LHCN-M2 (cell line): ENCODE data around the gene TRPM3. TPM values are rescaled to one million over a fixed set of nuclear protein-coding genes. Genes with fewer than 3 reads are reported as not detected.

ENCODE experiments used
- DNase-seq: peaks from one replicate; pipeline ENCODE4 v3.0.0-alpha.2; 2012; ENCODE audit warnings: low read depth
- total RNA-seq: library from RNA; depleted of rRNA; stranded (reverse); fragments of >200 nt; gene quantifications from 2 replicates; pipeline ENCODE4 v1.2.3, GENCODE V29; 2014

The TRPM3 gene
- total RNA-seq, 1 experiment from 2014 or later, result 3.4 TPM

DNA sequence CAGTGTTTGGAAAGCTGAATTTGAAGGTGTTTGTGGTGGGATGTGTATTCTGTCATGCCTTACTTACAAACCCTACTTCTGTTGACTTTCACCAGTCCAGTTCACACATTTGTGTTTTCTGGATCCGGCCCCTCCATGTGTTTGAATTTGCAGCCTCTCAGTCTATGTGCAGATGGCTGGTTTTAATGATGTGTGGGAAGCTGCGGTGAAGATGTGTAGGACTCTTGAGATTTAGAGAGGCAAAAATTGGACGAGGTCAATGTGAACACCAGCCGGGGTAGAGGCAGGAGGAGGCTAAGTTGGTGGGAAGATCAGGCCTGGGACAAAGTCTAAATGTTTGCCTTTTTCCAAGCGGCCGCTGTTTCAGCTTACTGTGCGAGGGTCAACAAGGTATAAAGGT lies 591.6 kb downstream of the TRPM3 start:
- DNase-seq, result no peak

DNA sequence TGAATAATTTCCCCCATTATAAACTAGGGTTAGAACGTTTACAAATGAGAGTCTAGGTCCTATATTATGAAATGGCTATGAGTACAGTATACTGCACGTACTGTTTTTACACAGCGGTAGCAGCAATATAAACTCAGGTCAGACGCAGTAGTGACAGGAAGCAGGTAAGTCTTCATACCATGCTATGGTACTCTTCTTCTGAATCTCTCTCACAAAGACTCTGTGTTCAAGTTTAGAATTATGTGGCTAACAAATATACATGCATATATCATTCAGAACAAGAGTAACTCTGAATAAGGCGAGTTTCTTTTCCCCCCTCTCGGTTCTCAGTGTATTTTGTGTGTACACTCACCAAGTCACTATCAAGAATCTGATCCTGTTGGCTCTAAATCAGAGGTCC lies 592.0 kb downstream of the TRPM3 start:
- no peak for DNase-seq

DNA sequence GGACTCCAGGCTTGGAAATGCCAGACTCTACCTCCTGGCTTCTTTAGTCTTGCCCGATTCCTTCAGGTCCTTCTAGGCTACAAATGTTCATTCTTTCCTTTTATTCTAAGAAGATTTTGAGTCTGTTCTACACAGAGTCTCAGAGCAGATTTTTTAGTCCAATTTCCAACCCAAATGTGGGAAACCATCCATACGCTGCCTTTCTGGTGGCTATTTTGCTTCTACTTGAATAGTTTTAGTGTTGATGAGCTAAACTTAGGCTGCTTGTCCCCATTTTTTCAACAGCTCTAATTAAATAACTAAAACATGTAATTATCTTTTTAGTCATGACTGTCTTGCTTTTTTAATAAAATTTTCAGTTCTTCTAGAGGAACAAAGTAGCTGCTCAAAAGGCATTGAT lies 594.5 kb downstream of the TRPM3 start:
- DNase-seq, result no peak

- DNase-seq, result peak; percentile 55
These were observed 595.9 kb downstream of the TRPM3 start for GRCh38 chr9:70525519-70525918.

DNA sequence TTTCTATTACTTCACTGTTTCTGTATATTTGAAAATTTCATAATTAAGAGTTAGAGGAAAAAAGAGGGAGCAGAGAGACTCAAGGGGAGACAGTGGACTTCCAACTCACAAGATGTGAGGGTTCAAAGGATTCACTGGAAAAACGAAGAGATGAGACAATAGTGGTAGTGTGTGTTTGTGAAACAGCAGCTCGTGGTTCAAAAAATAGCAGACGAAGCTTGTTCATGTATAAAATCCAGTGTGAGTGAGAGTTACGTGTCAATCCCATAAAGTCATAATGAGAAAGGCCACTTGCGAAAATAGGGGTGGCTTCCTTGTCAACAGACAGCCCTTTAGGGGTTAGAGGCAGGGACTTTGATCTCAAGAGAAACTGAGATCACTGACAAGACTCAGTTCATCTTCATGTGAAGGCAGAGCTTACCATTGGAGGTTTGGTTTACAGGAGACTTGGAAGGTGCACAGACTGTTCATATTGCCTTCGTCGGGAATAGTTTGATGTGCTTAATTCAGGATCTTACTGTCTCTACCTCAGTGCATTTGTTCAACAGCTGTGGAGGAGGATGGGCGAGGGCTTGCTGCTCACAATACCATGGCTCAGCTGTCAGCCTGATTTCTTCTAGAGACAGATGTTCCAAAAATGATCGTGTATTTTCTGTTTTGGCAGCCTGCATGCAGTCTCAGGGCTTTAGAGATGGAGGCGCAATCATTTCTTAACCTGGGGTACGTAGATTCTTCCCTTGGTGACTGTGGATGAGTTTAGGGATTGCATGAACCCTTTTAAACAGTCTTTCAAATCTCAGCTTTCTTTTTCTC lies 601.3 kb downstream of the TRPM3 start:
- DNase-seq, result peak; percentile 63

- DNase-seq, result no peak
These were observed 603.4 kb downstream of the TRPM3 start for GRCh38 chr9:70517926-70518610.

- DNase-seq, result peak; percentile 10
These were observed 607.1 kb downstream of the TRPM3 start for GRCh38 chr9:70514273-70514672.

GRCh38 chr9:70511858-70512257 lies 609.6 kb downstream of the TRPM3 start:
- DNase-seq, result no peak

DNA sequence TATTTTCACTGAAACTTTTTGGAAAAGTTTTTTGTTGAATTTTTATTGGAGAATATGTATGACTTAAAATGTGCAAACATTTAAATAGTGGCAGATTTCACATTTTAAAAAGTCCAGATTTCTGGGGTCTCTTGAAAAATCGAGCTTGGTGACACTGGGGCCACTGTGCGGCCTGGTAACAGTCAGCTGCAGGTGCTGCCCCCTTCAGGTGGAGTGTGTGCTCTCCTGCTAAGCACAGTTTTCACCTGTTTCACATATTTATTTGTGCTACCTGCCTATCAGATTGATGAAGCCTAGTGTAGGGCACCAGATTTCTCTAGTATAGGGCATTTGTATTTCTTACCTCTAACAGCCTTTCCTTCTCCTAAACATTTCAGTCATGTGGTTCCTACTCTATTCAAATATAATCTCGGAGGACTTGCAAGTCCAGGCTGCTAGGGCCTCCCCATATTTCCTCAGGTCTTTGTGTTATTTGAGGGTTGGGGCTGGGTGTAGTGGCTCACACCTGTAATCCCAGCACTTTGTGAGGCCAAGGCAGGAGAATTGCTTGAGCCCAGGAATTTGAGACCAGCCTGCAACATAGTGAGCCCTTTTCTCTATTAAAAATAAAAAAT lies 611.2 kb downstream of the TRPM3 start:
- DNase-seq, result no peak

- DNase-seq, result no peak
These were observed 615.3 kb downstream of the TRPM3 start for GRCh38 chr9:70506159-70506558.

GRCh38 chr9:70504834-70505233 lies 616.6 kb downstream of the TRPM3 start:
- no peak for DNase-seq

DNA sequence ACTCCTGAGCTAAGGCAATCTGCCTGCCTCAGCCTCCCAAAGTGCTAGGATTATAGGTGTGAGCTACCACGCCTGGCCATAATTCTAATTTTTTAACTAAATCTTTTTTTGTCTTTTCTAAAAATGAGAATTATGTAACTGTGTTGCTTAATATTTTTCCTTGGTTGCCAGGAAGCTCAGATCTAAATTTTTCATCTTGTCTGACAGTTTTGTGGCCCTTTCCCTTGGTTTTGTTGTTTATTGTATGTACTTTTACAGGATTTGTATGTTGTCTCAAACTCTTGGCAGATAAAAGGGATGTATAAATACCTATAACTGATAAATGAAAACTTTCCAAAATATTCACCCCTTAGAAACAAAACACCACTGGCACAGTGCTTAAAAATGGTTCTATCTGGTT lies 618.7 kb downstream of the TRPM3 start:
- no peak for DNase-seq

DNA sequence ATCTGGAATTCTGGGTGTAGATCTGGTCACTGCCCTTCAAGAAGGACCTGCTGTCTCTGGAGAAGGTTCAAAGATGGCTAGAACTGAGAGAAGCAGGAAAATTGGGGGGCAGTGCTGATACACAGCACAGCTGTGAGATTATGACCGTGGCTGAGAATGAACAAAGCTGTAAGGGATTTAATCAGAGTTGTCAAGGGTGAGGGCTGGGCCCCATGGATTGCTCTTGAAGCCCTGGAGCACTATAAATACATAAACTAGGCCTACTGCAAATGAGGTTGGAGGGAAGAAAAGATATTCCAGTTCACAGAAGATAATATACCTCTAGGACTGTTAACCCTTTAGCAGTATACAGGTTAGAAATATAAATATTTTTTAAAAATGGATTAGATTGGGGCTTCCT lies 620.6 kb downstream of the TRPM3 start:
- DNase-seq, result no peak

- no peak for DNase-seq
These were observed 621.8 kb downstream of the TRPM3 start for GRCh38 chr9:70499621-70500020.

DNA sequence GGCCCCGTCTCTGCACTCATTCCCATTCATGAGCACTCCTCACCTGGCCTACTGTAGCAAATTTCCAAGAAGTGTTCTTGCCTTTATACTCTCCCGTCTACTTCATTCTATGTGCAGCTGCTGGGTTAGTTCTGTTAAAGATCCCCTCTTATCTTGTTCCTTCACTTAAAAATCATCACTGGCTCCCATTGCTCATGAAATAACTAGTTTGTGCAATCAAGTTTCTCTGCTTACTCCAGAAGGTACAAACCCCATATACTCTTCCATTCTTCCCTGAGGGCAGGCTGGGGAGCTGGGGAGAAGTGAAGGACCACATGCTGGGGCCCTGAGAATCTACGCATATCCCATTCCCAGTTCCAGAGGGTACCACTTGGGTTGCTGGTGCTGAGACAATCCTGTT lies 622.6 kb downstream of the TRPM3 start:
- no peak for DNase-seq

GRCh38 chr9:70496244-70496643 lies 625.2 kb downstream of the TRPM3 start:
- DNase-seq, result no peak

- no peak for DNase-seq
These were observed 625.9 kb downstream of the TRPM3 start for GRCh38 chr9:70495514-70495913.

GRCh38 chr9:70494221-70494620 lies 627.2 kb downstream of the TRPM3 start:
- no peak for DNase-seq

- no peak for DNase-seq
These were observed 628.4 kb downstream of the TRPM3 start for GRCh38 chr9:70493029-70493428.

DNA sequence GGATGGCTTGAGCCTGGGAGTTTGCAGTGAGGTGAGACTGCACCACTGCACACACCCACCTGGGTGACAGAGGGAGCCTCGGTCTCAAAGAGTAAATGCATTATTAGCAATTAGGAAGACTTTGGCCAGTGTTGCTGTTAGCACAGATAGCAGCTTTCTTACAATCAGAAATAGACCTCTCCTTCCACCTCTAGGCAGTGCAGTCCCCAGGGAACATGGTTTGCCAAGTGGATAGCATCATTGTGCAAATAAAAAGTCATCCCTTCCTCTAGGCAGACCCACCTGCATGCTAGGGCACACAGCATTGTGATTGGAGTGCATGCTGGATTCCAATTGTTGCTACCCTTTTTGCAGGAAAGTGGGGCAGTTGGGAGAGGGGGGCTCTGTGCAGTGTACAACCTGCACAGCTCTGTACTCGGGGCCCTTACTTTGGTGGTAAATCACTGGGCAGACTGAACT lies 629.1 kb downstream of the TRPM3 start:
- DNase-seq, result no peak

- DNase-seq, result no peak
These were observed 629.7 kb downstream of the TRPM3 start for GRCh38 chr9:70491426-70492318.

GRCh38 chr9:70490478-70490877 lies 630.9 kb downstream of the TRPM3 start:
- DNase-seq, result peak; percentile 46
